ENCODE data around the gene FBXO42.

FBXO42 gene

DNA sequence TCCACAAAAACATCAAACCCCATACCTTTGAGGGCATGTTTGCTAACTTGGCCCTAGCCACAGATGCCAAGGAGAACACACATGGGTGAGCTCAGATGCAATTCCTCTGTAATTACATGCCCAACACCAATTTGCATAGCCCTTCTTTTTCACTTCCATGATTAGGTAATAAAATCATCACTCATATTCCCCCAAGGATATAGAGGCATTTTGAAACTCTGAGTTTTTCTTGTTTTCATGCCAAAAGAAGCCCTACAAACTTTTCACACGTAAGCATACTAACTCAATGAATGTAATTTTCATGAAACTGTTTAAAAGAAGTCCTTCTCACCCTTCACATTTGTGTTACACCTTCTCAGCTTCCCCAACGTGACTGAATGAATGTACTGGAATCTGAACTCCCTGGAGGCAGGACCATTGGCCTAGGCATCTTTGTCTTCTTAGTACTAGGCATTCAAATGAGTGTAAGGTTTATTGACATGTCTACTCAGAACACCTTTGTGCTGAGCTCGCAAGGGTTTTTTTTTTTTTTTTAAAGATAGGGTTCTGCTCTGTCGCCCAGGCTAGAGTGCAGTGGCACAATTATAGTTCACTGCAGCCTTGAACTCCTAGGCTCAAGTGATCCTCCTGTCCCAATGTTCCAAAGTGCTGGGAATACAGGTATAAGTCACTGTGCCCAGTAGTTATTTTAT lies 31.0 kb downstream of the FBXO42 start:
- no peak overlapping the region for H3K4me3 Mint-ChIP-seq
- no peak overlapping the region for H3K27ac Mint-ChIP-seq
- DNase-seq (ENCODE audit: low spot score in 2 of 2) = no peak
- no peaks in the 10 kb centered on the region for H3K27me3 Mint-ChIP-seq
- peaks cover 19% of the 10 kb centered on the region for H3K4me1 Mint-ChIP-seq
- ATAC-seq (ENCODE audit: low read depth) = peak; percentile 19
- H3K9me3 Mint-ChIP-seq = no peaks in the 10 kb centered on the region
- peaks cover 6% of the 10 kb centered on the region for H3K36me3 Mint-ChIP-seq

DNA sequence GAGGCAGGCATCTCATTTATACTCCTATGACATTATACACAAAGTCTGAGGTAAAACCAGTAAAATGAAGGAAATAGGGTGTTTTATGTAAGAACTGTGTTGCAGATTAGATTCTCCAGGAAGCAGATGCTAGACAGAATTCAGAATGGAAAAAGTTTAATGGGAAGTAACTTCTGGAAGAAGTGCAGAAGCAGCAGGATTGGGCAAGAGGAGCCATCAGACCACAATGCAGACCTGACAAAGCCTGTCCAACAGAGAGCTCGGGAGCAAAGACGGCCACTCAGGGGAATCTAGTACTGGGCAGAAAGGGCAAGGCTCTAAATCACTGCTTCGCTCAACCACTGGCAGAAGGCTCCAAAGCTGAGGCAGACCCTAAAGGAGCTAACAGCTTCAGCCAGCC lies 33.7 kb downstream of the FBXO42 start:
- no peaks in the 10 kb centered on the region for H3K27me3 Mint-ChIP-seq
- H3K36me3 Mint-ChIP-seq = peaks cover 10% of the 10 kb centered on the region
- peak overlapping the region; percentile 24 for H3K27ac Mint-ChIP-seq
- H3K4me1 Mint-ChIP-seq = peaks cover 16% of the 10 kb centered on the region
- no peaks in the 10 kb centered on the region for H3K9me3 Mint-ChIP-seq
- no peak for ATAC-seq (ENCODE audit: low read depth)
- no peak for DNase-seq (ENCODE audit: low spot score in 2 of 2)
- H3K4me3 Mint-ChIP-seq = no peak overlapping the region

DNA sequence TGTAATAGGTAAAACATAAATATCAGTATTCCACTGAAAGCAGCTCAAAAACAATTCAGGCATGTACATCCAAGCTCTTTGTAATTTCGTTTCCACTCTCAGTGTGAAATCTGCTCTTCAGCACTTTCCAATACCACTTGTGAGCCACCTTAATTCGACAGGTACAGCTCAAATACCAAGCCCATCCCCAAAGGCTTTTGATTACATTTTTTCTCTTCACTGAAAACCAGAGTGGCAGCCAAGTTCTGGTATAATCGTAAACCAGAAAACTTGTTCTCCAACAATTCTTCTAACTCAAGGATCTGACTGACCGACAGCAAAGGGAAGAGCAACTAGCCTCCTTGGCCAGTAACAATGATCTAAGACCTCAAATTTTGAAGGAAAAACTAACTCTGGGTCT lies 36.8 kb downstream of the FBXO42 start:
- no peaks in the 10 kb centered on the region for H3K9me3 Mint-ChIP-seq

DNA sequence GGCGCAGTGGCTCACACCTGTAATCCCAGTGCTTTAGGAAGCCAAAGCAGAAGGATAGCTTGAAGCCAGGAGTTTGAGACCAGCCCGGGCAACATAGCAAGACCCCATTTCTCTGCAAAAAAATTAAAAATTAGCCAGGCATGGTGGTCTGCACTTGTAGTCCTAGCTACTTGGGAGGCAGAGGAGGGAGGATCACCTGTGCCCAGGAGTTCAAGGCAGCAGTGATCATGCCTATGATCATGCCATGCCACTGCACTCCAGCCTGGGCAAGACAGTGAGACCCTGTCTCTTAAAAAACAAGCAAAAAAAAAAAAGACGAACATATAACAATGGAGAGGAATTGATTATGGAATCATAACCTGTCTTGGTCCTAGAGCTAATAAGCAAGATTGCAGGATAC lies 45.1 kb downstream of the FBXO42 start:
- H3K4me1 Mint-ChIP-seq = peaks cover 3% of the 10 kb centered on the region
- no peak overlapping the region for H3K27ac Mint-ChIP-seq
- peaks cover 20% of the 10 kb centered on the region for H3K36me3 Mint-ChIP-seq
- no peak for DNase-seq (ENCODE audit: low spot score in 2 of 2)
- H3K4me3 Mint-ChIP-seq = no peak overlapping the region
- ATAC-seq (ENCODE audit: low read depth) = no peak
- no peaks in the 10 kb centered on the region for H3K9me3 Mint-ChIP-seq
- H3K27me3 Mint-ChIP-seq = no peaks in the 10 kb centered on the region

More for the DNA sequence above, 36.8 kb downstream of the FBXO42 start:
- H3K4me3 Mint-ChIP-seq = no peak overlapping the region
- no peak for ATAC-seq (ENCODE audit: low read depth)
- H3K36me3 Mint-ChIP-seq = peaks cover 16% of the 10 kb centered on the region
- DNase-seq (ENCODE audit: low spot score in 2 of 2) = no peak
- H3K27me3 Mint-ChIP-seq = no peaks in the 10 kb centered on the region
- peaks cover 15% of the 10 kb centered on the region for H3K4me1 Mint-ChIP-seq
- H3K27ac Mint-ChIP-seq = peak overlapping the region; percentile 24

DNA sequence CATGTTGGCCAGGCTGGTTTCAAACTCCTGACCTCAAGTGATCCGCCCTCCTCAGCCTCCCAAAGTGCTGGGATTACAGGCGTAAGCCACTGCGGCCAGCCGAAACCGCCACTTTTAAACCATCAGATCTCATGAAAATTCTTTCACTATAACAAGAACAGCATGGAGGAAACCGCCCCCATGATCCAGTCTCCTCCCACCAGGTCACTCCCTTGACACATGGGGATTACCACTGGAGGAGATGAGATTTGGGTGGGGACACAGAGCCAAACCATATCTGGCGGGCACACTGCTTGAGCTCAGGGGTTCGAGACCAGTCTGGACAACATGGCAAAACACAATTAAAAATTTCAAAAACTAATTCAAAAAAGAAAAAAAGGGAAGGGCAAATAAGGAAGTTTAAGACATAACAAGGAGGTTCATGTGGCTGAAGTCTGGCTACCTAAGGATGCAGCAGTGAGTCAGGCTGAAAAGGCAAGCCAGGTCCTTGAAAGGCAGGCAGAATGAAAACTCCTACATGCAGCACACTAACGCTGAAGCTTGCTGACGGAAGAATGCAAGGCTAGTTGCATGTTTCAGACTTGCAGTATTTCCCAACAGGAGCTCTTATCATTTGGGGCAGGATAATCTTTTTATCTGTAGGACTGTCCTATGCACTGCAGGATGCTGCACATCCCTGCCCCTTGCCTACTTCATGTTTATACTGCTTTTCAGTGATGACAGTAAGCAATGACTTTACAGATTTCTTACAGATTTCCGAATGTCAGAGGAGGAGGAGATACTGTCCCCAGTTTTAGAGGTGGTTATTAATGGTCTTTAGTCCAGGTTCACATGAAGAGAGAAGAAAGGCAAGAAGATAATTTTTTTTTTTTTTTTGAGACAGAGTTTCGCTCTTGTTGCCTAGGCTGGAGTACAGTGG lies 49.3 kb downstream of the FBXO42 start:
- no peak for DNase-seq (ENCODE audit: low spot score in 2 of 2)
- peaks cover 28% of the 10 kb centered on the region for H3K36me3 Mint-ChIP-seq
- no peak overlapping the region for H3K4me3 Mint-ChIP-seq
- no peaks in the 10 kb centered on the region for H3K27me3 Mint-ChIP-seq
- no peak overlapping the region for H3K27ac Mint-ChIP-seq
- ATAC-seq (ENCODE audit: low read depth) = no peak
- peaks cover 5% of the 10 kb centered on the region for H3K4me1 Mint-ChIP-seq
- H3K9me3 Mint-ChIP-seq = no peaks in the 10 kb centered on the region

DNA sequence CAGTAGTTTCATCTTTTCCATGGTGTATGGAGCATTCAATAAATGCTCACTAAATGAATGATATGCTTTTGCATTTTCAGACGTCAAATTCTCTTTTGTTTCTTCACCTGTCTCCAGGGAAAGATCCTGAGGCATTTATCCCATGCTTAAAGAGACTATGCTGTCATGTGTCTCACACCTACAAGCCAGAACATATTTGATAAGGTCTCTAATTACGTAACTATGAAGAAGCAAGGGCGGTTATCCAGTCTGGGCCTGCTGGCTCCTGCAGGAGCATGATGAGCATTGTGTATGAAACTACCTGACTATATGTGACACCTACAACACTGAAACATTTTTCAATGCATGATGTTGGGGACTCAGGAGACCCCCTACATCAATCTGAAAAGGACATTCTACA lies 51.8 kb downstream of the FBXO42 start:
- Mint-ChIP-seq H3K4me3 (no peak overlapping the region), H3K4me1 (peaks cover 3% of the 10 kb centered on the region), H3K36me3 (peaks cover 23% of the 10 kb centered on the region), H3K27ac (peak overlapping the region; percentile 59), H3K27me3 (no peaks in the 10 kb centered on the region), H3K9me3 (no peaks in the 10 kb centered on the region)
- DNase-seq (ENCODE audit: low spot score in 2 of 2) (no peak), ATAC-seq (ENCODE audit: low read depth) (no peak)

DNA sequence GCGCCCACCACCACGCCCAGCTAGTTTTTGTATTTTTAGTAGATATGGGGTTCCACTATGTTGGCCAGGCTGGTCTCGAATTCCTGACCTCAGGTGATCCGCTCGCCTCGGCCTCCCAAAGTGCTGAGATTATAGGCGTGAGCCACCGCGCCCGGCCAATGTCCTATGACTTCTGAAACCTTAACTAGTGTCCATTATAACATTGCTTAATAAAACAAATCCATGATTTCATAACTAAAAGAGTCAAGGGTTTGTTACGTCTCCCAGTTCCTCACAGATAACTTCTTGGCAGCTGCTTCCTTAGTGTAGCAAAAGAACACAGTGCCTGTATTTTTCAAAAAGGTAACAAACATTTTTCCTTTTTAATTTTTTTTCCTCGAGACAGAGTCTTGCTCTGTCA lies 53.6 kb downstream of the FBXO42 start:
- no peak overlapping the region for H3K4me3 Mint-ChIP-seq
- DNase-seq (ENCODE audit: low spot score in 2 of 2) (no peak), ATAC-seq (ENCODE audit: low read depth) (no peak)
- H3K4me1 Mint-ChIP-seq = peaks cover 3% of the 10 kb centered on the region
- H3K27me3 Mint-ChIP-seq = no peaks in the 10 kb centered on the region
- H3K9me3 Mint-ChIP-seq = no peaks in the 10 kb centered on the region
- H3K36me3 Mint-ChIP-seq = peaks cover 34% of the 10 kb centered on the region
- H3K27ac Mint-ChIP-seq = no peak overlapping the region

DNA sequence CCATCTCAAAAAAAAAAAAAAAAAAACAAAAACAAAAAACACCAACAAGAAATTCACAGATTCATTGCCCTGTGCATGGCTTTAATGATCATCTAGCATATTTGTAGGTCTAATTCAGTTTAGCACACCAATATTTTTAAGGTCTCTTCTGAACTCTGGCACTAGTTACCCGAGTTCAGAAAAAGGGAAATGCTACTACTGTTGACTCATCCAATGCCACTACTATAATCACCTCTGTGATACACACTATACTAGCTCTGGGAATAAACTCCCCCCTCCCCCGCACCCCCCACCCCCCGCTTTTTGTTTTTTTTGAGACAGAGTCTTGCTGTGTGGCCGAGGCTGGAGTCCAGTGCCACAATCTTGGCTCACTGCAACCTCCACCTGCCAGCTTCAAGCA lies 55.6 kb downstream of the FBXO42 start:
- Mint-ChIP-seq H3K27ac (no peak overlapping the region), H3K9me3 (no peaks in the 10 kb centered on the region), H3K4me1 (peaks cover 3% of the 10 kb centered on the region), H3K27me3 (no peaks in the 10 kb centered on the region), H3K4me3 (no peak overlapping the region), H3K36me3 (peaks cover 22% of the 10 kb centered on the region)
- ATAC-seq (ENCODE audit: low read depth) (no peak), DNase-seq (ENCODE audit: low spot score in 2 of 2) (no peak)

DNA sequence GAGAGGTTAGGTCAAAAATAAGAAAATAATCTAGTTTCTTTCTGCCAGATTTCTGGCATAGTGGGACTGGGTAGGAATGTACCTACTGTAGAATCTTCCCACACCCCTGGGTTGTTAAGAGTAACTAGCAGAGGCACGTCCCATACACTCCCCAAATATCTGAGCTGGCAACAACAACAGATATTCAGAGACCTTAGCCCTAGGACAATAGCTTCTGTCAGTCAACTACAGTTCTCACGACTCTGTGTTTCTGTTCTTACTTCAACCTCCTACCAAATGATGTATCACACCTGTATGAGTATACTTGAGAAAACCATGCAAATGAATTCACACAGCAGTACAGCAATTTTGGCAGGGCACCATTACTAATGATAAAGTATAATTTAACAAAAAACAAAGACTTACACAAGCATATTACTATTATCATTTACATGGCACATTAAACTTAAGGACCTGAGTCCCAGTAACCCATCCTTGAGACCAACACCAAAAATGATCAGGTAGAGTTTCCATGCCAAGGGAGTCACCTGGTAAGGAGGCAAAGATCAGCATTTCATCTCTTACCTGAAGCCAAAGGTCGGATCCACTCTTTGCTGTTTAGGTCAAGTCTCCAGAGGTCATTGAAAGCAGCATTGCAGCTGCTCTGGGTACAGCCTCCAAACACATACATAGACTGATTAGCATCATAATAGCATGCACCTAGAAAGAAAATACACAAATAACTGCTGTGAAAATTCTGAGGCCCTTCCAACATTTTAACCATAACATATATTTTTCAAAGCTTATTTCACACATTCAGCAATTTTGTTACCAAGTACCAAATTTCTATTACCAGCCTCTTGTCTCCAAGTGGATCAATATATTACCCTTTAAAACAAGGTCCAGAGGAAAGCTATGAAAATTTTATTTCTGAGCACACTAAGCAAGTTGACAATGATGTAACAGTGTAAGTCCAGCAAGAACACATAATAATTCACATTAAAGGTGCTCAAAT lies 57.8 kb downstream of the FBXO42 start:
- ATAC-seq (ENCODE audit: low read depth) (no peak), DNase-seq (ENCODE audit: low spot score in 2 of 2) (no peak)
- H3K4me3 Mint-ChIP-seq = no peak overlapping the region
- peaks cover 24% of the 10 kb centered on the region for H3K36me3 Mint-ChIP-seq
- H3K27me3 Mint-ChIP-seq = no peaks in the 10 kb centered on the region
- no peaks in the 10 kb centered on the region for H3K9me3 Mint-ChIP-seq
- peaks cover 3% of the 10 kb centered on the region for H3K4me1 Mint-ChIP-seq
- H3K27ac Mint-ChIP-seq = no peak overlapping the region

DNA sequence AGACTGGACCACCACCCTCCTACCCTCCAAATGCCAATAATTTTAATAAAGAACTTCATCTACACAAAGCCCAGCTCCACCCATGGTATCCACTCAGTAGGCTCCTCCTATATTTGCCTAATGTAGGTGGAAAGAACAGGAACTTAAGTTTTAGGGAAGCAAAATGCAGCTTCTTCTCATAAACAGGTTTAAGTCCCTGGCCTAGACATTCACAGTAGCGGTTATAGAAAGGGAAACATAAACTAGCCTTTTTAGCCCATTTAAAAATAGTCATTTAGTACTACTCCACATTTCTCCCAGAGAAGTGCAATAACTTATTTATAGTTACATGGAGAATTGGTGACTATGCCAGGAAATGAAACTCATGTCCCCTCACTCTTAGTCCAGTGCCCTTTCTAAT lies 58.7 kb downstream of the FBXO42 start:
- DNase-seq (ENCODE audit: low spot score in 2 of 2) (no peak), ATAC-seq (ENCODE audit: low read depth) (no peak)
- H3K27ac Mint-ChIP-seq = no peak overlapping the region
- peaks cover 5% of the 10 kb centered on the region for H3K4me1 Mint-ChIP-seq
- no peaks in the 10 kb centered on the region for H3K9me3 Mint-ChIP-seq
- H3K36me3 Mint-ChIP-seq = peaks cover 23% of the 10 kb centered on the region
- H3K4me3 Mint-ChIP-seq = no peak overlapping the region
- no peaks in the 10 kb centered on the region for H3K27me3 Mint-ChIP-seq

DNA sequence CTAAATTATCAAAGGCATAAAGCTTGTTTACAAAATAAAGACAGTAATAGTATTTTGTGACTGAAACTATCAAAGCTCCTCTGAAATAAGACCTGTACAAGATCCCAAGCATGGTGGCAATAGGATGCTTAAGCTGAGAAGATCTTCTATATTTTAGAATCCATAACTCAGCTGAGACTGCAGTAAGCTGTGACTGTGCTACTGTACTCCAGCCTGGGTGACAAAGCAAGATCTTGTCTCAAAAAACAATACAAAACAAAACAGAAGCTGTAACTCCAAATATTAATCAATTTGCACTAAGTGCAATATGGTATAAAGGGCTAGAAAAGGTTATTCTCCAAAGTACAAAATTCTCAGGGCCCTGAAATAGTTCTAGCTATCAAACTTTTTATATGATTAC lies 59.5 kb downstream of the FBXO42 start:
- no peak overlapping the region for H3K4me3 Mint-ChIP-seq
- DNase-seq (ENCODE audit: low spot score in 2 of 2) = no peak
- no peak overlapping the region for H3K27ac Mint-ChIP-seq
- peaks cover 25% of the 10 kb centered on the region for H3K36me3 Mint-ChIP-seq
- ATAC-seq (ENCODE audit: low read depth) = no peak
- H3K9me3 Mint-ChIP-seq = no peaks in the 10 kb centered on the region
- peaks cover 5% of the 10 kb centered on the region for H3K4me1 Mint-ChIP-seq
- no peaks in the 10 kb centered on the region for H3K27me3 Mint-ChIP-seq

DNA sequence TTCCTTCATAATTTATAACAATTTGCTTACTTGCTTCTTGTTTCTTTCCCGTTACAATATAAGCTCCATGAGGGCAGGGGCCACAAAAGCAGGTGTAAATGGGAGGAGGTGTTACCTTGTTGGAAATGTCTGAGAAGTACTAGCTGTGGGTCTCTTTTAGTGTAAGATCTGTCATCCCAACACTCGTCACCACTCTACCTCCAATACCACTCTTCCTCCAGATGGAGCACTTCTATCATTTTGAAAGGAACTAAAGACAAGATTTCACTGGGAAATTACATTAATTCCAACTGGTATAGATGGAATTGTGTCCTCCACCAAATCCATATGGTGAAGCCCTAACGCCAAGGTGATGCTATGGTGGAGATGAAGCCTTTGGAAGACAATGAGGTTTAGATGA lies 62.3 kb downstream of the FBXO42 start:
- Mint-ChIP-seq H3K4me3 (no peak overlapping the region), H3K27ac (no peak overlapping the region)
- no peak for ATAC-seq (ENCODE audit: low read depth)

DNA sequence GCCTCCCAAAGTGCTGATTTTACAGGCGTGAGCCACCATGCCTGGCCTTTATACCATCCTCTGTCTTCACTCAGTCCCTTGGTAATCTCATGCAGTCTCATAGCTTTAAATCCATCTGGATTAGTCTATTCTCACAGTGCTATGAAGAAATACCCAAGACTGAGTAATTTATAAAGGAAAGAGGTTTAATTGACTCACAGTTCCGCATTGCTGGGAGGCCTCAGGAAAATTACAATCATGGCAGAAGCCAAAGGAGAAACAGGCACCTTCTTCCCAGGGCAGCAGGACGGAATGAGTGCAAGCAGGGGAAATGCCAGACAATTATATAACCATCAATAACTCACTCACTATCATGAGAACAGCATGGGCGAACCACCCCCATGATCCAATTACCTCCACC lies 66.2 kb downstream of the FBXO42 start:
- Mint-ChIP-seq H3K27me3 (no peaks in the 10 kb centered on the region), H3K36me3 (peaks cover 14% of the 10 kb centered on the region), H3K4me3 (no peak overlapping the region), H3K27ac (no peak overlapping the region), H3K9me3 (no peaks in the 10 kb centered on the region), H3K4me1 (peaks cover 9% of the 10 kb centered on the region)
- no peak for DNase-seq (ENCODE audit: low spot score in 2 of 2)
- no peak for ATAC-seq (ENCODE audit: low read depth)

More for the DNA sequence above, 62.3 kb downstream of the FBXO42 start:
- Mint-ChIP-seq H3K4me1 (peaks cover 5% of the 10 kb centered on the region), H3K36me3 (peaks cover 21% of the 10 kb centered on the region), H3K9me3 (no peaks in the 10 kb centered on the region), H3K27me3 (no peaks in the 10 kb centered on the region)
- DNase-seq (ENCODE audit: low spot score in 2 of 2) = no peak

DNA sequence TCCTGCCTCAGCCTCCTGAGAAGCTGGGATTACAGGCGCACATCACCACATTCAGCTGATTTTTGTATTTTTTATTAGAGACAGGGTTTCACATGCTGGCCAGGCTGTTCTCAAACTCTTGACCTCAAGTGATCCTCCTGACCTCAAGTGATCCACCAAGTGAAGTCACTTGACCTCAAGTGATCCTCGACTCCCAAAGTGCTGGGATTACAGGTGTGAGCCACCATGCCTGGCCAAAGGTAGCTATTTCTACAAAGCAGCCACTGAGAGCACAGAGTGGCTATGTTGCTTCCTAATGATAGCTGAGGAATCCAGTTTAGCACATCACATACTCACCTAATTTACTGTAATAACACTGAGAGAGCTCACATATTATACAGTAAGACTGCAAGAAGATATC lies 70.5 kb downstream of the FBXO42 start:
- peaks cover 9% of the 10 kb centered on the region for H3K36me3 Mint-ChIP-seq
- ATAC-seq (ENCODE audit: low read depth) = no peak
- DNase-seq (ENCODE audit: low spot score in 2 of 2) = no peak
- H3K27me3 Mint-ChIP-seq = no peaks in the 10 kb centered on the region
- H3K27ac Mint-ChIP-seq = no peak overlapping the region
- no peaks in the 10 kb centered on the region for H3K9me3 Mint-ChIP-seq
- H3K4me1 Mint-ChIP-seq = peaks cover 7% of the 10 kb centered on the region
- H3K4me3 Mint-ChIP-seq = no peak overlapping the region
